HG03108 (cell line): ENCODE data around the gene AGXT.
A peak's percentile ranks its signal among the peaks of the same experiment; 100 is the strongest.

Experiments
- ATAC-seq: cut with Tn5 transposase; IDR thresholded peaks from one replicate; pipeline ENCODE4 v1.9.1; 2021; ENCODE audit warnings: moderate library complexity; ENCODE audit not compliant: unreplicated experiment

The AGXT gene

DNA sequence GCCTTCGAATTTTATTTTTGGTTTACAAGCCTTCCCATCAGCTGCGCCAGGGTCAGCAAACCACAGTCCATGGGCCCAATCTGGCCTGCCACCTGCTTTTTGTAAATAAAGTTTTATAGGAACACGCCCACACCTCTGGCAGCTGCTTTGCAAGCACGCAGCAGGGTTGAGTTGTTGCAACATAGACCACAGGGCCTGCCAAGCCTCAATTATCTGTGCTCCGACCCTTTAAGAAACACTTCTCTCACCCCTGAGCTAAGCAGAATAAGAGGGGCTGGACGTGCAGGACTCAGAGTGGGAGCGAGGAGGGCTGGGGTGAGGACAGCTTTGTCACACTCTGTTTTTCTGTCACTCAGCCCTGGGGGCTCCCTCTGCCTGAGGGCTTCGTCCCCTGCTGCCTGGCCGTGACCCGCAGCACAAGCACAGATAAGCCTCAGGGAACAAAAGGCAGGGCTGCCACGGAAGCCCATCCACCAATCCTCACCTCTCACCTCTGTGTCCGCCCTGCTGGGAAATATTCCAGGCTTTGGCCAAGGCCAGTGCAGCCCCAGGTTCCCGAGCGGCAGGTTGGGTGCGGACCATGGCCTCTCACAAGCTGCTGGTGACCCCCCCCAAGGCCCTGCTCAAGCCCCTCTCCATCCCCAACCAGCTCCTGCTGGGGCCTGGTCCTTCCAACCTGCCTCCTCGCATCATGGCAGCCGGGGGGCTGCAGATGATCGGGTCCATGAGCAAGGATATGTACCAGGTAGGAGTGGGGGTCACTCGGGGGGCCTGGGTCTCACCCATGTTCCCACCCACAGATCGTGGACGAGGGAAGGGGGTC is at the start of gene AGXT:
AGXT (plus strand) TSS at position 539 of the 823 bp plus-strand sequence; CDS start at position 581, 42 bp downstream.
- ATAC-seq = no peak

DNA sequence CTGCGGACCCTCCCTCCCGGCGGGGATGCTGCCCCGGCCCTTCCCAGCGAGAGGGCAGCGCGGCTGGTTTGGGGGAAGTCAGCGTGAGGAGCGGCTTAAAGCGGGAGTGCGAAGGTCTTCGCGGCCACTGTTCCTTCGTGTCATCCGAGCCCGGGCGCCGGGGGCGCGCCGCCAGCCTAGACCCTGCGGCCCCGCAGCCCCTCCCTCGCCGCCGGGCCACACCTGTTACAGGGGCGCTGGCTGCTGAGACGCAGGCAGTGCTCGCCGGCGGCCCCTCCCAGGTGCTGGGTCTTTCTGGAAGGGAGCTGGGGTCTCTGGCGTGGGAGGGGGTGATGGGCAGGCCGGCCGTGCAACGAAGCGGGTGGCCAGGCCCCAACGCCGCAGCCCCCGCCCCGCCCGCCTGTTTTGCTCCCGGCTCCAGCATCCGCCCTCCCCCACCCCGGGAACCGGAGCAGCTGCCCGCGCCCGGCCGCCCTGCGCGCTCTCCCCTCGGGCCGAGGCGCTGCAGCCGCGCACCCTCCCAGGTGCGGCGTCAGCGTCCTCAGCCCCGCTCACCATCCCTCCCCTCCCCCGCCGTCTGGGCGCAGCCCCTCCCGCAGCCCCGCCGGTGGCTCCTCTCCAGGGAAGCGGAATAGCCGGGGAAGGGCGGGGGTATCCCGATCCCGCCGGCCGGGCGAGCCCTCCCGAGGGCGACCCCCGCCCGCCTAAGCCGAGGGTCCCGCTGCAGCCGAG is 49.3 kb upstream of the AGXT start:
- ATAC-seq = no peak

DNA sequence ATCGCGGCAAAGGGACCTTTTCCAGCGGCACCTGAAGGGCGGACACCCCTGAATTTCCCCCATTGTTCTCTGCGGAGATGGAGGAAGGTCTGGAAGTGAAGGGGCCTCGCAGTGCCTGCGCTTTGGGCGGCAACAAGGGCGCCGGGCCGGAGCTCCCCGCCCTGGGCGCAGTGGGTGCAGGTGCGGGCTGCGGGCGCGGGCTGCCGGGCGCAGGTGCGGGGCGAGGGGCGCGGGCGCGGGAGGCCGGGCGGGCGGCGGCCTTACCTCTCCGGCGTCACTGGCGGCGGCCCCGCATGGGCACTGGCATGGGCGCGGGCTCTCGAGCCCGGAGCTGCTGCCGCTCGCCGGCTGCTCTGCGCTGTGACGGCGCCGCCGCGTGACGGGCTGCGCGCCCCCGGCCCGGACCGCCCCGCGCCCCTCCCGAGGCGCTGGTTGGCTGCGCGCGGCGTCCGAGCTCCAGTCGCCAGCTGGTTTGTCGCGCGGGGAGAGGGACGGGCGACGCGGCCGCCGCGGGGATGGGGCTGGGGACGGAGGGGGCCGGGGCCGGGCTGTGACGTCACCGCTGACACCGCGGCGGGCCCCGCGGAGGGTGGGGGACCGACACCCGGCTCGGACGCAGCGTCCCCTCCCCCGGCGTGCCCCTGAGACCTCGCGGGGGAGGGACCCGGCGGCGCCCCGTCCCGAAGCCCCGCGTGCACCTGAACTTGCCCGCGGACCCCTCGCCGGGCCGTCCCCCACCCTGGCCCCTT is 48.6 kb upstream of the AGXT start, which contains the start of gene KIF1A:
KIF1A (minus strand) TSS at position 362 of the 749 bp plus-strand sequence. CDS start 22,467 bp downstream, outside the sequence.
- ATAC-seq = no peak

DNA sequence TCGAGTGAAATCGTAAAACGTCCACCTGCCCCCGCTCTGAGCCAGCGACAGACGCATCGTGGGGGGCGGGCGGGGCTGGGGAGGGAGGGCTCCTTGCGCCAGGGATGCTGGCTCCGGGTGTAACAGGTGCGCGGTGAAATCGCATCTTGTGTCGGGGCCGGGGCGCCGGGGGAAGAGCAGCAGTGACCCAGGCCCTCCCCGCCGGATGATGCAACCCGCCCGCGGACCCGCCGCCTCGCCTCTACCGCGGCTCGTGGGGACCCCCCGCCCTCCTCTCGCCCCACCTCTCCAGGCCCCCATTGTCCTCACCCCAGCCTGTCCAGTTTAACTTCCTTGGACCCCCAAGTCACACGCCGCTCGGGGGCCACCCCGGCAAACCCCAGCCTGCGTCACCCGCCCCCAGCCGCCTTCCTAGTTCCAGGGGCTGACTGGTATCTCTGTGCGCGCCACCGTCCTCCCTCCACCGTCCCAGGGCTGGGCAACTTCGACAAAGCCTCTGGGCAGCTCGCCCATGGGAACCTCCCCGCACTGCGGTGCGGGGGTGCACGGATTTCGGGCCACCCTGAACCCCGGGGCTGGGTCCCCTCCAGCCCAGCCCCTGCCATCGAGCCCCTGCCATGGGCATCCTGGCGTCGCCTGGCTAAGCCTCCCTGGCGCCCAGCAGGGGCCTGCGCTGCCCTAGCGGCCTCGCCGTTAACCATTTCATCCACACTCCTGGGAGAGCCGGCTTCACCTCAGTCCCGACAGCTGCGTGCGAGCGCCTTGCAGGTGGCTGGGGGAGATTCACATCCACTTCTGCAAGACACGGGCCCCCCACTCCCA is 47.8 kb upstream of the AGXT start:
- no peak for ATAC-seq

DNA sequence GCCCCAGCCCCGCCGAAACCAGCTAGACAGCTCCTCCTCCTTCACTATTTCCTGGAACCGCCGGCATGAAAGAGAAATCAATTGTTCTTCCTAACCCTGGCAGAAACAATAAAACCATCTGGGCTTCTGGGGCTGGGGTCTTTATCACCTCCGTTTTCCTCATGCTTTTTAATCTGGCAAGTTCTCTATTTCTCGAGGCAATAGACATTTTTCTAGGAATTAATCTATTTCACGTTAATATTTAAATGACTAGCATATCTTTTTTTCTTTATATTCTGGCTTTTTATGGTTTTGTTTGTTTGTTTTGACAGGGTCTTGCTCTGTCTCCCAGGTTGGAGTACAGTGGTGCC is 47.2 kb upstream of the AGXT start:
- ATAC-seq = no peak

DNA sequence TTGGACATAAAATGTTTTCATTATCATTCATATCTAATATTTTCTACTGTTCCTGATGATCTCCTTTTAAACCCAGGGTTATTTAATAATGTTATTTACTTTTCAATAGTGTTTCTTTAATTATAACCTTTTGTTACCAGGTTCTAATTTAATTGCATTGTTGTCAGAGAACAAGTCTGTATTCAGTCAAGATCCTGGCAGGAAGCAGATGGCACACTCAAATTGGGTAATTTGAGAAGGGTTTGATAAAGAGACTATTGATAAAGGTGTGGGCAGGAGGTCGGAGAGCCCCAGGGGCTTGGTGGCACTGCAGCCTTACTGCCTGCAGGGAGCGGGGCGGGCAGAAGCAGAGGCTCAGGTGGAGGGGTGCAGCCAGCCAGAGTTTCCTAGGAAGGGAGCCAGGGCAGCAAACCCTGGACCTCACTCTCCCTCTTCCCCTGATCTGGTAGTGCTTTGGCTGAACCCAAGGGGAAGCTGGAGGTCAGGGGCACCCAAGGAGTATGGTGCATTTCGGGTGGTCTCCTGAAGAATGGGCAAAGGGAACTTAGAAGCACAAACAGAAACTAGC is 46.3 kb upstream of the AGXT start:
- ATAC-seq = no peak

DNA sequence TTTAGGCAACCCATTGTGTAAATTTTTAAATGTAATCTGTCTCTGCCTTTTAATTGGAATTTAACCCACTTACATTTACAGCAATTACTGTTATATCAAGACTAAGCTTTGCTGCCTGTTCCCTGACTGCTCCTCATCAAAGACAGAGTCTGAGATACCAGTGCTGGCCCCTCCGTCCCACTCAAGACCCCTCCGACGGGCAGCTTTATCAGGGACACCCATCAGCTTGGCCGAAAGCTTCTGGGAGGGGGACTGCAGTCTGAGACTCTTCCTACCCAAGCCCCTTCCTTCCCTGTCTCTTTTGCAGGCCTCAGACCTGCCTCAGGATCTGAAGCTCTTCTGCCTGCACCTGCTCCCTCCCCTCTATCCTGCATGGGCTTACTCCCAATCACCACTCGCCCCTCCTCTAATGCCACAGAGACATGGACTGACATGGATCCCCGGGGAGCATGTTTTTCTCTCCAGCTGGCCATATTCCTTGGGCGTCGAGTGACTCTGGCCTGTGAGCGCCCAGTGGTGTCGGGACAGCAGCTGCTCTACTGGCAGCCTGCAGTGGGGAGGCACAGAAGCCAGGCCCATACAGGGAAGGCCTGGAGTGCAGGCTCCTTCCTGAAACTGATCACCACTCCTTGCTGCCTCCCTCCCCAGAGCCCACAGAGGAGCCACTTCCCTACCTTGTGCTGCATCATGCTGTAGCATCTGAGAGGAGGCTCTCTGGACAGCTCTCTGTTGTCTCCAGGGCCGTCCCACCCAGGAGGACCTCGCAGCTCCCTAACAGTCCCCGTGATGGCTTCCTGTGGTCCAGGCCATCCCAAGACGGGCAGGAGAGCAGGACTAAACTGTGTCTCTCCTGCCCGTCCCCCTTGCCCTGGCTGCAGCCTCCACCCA is 44.9 kb upstream of the AGXT start:
- ATAC-seq = no peak

DNA sequence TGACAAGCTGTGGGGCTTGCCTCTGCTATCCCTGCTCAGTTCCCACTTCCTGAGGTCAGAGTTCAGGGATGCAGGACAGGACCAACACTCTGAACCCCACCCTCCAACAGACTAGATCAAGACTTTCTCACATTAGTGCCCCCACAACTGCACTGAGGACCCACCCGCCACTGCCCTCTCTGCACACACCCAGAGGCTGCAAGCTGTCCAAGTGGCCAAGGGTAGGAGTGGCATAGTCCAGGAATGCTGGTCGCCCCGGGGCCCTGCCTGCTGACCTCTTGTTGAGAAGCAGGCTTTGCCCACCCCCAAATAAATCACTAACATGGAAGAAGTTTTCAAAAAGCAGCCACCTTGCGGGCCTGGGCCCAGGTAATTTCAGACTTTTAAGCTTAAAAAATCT is 43.1 kb upstream of the AGXT start:
- no peak for ATAC-seq

DNA sequence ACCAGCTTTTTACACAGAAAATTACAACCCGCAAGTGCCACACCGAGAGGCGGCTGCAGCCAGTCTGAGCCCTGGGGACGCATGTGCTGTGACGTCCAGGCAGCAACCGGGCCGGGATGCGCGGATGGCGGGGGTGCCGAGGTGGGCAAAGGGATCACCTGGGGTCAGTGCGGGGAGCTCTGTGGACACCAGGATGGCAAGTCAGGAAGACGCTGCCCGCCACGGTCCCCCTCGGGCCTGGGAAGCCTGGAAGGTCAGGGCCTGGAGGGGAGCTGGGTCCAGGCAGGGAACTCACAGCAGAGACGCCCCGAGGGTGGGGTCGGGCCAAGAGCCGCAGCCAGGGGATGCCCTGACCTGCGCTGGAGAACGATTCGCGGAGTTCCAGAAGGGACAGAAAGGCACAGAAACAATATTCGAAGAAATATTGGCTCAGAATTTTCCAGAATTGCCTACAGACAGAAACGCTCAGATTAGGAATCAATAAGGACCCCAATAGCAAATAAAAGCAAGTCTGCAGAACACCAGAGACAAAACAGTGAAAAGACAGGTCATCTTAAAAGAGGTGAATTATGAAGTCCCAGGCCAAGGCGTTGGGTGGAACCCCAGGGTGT is 36.9 kb upstream of the AGXT start:
- ATAC-seq = no peak

DNA sequence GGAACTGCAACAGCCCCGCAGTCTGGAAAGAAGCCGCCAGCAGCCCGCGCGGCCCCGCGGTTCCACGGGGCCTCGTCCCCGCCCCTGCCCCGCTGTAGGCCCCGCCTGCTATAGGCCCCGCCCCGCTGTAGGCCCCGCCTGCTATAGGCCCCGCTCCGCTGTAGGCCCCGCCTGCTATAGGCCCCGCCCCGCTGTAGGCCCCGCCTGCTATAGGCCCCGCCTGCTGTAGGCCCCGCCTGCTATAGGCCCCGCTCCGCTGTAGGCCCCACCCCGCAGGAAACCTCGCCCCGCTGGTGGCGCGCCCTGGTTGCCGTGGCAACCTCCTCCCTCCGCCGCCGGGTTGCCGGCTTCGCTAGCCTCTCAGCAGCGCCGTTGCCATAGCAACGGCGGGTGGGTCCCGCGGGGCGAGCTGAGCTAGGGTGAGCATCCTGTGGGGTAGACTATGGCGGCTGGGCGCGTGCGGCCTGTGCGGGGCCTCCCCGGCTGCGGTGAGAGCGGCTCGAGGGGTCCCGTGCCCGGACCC is 36.4 kb upstream of the AGXT start:
- ATAC-seq = peak; percentile 65

DNA sequence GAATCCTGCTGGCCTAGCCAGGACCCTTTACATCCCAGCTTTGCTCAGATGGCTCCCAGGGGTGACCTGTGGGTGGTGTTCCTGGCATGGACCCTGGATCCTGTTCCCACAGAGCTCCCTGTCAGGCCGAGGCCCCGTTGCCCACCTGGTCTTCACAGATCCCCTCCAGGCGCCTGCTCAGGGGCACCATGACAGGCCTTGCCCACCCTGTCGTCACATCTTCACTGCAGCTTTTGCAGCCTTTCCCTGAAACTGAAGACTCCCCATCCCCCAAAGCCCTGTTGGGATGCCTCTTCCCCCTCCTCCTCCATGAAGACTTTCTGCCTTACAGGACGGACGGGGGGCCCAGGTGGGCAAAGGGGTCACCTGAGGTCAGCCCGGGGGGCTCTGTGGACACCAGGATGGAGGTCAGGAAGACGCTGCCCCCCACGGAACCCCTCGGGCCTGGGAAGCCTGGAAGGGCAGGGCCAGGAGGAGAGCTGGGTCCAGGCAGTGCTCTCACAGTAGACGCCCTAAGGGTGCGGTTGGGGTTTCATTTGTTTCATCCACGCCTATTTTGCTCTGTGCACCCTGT is 35.6 kb upstream of the AGXT start:
- no peak for ATAC-seq

DNA sequence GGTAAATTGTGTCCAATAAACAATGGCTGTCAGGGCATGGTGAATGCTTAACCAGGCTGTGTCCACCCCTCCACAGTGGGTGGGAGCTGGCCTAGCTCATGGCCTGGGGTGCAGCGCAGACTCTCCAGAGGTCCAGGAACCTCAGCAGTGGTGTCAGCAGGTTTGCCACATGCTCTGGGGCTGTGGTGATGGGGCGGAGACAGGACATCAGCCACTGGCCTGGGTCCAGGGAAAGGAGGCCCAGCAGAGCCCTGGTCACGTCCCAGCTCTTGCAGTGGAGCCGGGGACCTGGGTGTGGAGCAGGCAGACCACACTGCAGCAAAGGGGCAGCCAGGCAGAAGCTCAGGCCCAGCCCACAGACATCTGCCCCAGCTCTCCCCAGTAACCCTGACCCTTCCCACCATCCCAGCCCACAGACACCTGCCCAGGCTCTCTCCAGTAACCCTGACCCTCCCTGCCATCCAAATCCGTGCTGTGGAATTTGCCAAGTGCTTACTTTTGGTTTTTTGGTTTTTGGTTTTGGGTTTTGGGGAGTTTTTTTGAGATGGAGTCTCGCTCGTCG is 34.8 kb upstream of the AGXT start:
- ATAC-seq = no peak

DNA sequence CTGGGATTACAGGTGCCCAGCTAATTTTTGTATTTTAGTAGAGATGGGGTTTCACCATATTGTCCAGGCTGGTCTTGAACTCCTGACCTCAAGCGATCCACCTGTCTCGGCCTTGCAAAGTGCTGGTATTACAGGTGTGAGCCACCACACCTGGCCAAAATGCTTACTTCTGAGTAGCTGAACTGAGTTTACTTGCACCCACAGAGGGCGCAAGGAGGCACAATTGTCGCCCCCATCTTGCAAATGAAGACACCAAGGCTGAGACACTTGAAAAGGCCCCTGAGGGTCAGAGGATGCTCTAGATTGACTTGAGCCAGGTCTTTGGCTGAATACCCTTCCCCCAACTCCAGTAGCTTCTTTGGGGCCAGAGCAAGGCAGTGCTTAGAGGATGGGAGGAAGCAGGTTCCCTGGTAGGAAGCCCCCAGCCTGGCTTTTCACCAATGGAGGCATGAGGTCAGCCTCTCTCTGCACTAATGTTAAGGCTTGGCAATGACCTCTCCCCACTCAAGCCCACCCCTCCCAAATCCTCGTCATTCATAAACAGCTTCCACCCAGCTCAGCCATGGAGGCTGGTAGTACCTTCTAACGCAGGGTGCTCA is 34.1 kb upstream of the AGXT start:
- ATAC-seq = no peak

DNA sequence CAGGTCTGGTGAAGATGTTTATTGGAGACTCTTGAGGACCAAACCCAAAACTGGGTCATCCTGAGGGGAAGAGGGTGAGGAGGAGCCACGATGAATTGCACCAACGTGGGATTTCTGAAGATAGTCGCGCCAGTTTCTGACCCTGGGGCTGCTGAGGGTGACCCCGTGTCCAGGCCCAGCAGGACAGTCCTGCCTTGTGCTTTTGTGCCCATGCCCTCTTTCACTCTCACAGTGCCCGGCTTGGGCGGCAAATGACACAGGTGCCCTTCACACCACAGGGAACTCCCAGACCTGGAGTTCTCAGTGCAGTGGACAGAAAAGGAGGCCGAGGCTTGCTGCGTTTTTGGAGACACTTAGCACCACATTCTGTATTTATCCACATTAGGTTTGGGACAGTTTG is 33.1 kb upstream of the AGXT start:
- ATAC-seq = no peak

DNA sequence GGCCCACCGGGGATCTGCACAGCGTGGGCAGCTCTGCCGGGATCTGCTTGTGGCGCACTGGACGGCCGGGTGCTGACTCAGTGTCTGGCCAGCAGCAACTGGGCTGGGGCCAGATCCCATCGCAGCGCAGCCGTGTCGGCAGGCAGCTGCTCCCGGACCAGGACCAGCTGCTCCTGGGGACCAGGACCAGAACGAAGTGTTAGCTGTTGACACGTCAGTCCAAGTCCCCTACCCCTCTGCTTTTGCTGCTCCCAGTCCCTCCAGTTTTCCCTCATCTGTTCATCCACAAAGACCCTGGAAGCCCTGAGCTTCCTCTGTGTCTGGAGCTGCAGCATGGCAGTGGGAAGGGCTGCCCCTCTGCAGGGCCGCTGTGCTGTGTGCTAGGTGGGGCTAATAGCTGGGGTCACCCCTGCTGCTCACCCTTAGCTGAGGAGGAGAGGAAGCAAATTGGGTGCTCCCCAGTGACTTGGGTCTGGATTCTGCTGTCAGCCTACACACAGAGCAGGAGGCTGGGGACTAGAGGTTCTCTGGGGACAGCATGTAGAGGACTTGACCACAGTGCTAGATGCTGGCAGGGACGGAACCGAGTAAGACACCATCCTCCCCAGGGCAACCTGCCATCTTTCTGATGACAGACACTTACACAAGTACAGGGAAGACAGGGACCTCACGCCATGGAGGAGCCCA is 31.7 kb upstream of the AGXT start:
- no peak for ATAC-seq

DNA sequence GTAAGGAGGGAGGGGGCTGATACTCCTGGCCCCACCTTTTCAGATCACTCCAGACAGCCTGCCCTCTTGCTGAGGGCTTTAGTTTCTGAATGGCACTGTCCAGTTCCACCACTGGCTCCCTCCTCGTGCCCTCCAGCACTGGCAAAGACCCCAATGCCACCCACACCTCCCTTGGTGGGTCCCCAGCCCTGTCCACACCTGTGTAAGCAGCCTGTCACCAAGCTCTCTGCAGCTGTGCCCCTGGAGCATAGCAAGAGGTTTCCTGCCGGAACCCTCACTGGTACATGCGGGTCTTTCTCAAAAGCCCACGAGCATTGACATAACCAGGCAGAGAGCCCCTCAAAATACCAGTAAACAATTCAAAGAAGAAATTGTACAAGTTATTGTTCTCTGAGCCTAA is 31.0 kb upstream of the AGXT start:
- ATAC-seq = no peak
